Right ventricle myocardium superior (tissue), 1 donor: ENCODE results near the gene SAMD4B. TPM values are rescaled to one million over a fixed set of nuclear protein-coding genes. Genes with fewer than 3 reads are reported as not detected.
A peak's percentile ranks its signal among the peaks of the same experiment; 100 is the strongest.

Experiments used
- ATAC-seq: fragments of 200-7000 bp; cut with Tn5 transposase; one replicate; pipeline ENCODE4 v1.9.1; 2020; ENCODE audit warnings: mild to moderate bottlenecking; ENCODE audit not compliant: poor library complexity
- DNase-seq: peaks from one replicate; pipeline ENCODE4 v3.0.0-alpha.2; 2020
- intact Hi-C: fragments of 100-400 bp; cut with DNase I; formaldehyde crosslinking; loops from one replicate; pipeline ENCODE4 v1.11.2; 2022
- microRNA-seq: library from miRNA; unstranded; fragments of <30 nt; microRNA quantifications from one replicate; pipeline ENCODE4 v1.2.0, GENCODE V29; 2020
- total RNA-seq: library from RNA; stranded (reverse); fragmentation: NEBNext Ultra II Directional; extraction: Animal tissue kit (Norgen Biotek cat#: 25700); gene quantifications from one replicate; pipeline ENCODE4 v1.2.1, GENCODE V29; 2021
- donor health status: DM: no; HTN: yes; CAD: no; lungs with severe emphysema.

SAMD4B gene
- total RNA-seq, 1 donor from 2014 or later: 43.1 TPM

GRCh38 chr19:39428283-39429112 is 86.3 kb downstream of the SAMD4B start:
- DNase-seq (peak; percentile 83), ATAC-seq (peak; percentile 85)
- intact Hi-C loops: no loop called here

GRCh38 chr19:39430675-39431593 is 88.7 kb downstream of the SAMD4B start:
- DNase-seq (no peak), ATAC-seq (no peak)
- intact Hi-C loops: no loop called here

GRCh38 chr19:39432677-39433025 is 90.4 kb downstream of the SAMD4B start:
- DNase-seq (no peak), ATAC-seq (no peak)
- intact Hi-C loops: no loop called here

- intact Hi-C loops: no loop called here
- DNase-seq (no peak), ATAC-seq (no peak)
These were observed 91.4 kb downstream of the SAMD4B start for GRCh38 chr19:39433480-39434079.

DNA sequence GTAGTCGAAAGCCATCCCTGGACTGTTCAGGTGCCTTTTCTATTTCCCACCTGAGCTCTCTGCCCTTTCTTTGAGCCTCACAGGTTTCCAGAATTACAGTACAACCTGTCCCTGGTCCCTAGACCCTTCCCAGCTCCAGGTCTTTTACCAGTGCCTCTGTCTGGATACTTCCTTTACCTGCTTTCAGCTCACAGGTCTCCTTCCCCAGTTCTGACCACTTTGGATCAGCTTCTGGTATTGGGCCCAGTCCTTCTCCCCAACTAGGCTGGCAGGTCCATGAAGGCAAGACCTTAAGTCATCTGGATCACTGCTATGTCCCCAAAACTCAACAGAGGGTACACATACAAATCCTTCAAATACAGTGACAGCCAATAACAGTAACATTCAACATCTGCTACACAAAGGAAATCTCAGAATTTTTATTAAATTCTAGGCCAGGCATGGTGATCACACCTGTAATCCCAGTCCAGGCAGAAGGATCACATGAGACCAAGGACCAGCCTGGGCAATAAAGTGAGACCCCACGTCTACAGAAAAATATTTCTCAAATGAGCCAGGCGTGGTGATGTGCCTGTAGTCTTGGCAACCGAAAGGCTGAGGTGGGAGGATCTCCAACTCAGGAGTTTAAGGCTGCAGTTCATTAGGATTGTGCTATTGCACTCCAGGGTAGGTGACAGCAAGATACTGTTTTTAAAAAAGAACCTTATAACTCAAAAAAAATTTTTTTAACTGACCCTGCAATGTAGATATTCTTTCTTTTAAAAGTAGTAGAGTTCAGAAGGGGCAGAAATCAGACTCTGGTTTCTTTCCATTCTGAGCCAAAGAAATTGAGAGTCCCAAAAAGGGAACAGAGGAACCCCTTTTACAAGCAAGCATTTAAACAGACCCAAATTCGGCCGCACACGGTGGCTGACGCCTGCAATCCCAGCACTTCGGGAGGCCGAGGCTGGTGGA is 92.2 kb downstream of the SAMD4B start:
- ATAC-seq (no peak), DNase-seq (no peak)
- intact Hi-C loops: loop anchor here (5.0 kb wide), 1 partner anchor 108 kb away; the partner anchor contains the start of gene EID2

Small RNAs within 50 kb of the gene (microRNA-seq; reads per million reads assigned to microRNA genes)
- not detected for gene MIR4530

Other genes starting within 250 kb of the SAMD4B start
- gene PAK4, start 216.6 kb upstream of the SAMD4B start, total RNA-seq: 14.0 TPM
- not detected for gene NCCRP1, start 145.5 kb upstream of the SAMD4B start, total RNA-seq
- gene SYCN, start 138.2 kb upstream of the SAMD4B start, total RNA-seq: not detected
- not detected for gene IFNL3, start 97.4 kb upstream of the SAMD4B start, total RNA-seq
- not detected for gene IFNL4, start 93.6 kb upstream of the SAMD4B start, total RNA-seq
- not detected for gene IFNL2, start 74.0 kb upstream of the SAMD4B start, total RNA-seq
- not detected for gene IFNL1, start 46.0 kb upstream of the SAMD4B start, total RNA-seq
- gene LRFN1, start 21.6 kb upstream of the SAMD4B start, total RNA-seq: 0.40 TPM
- gene GMFG, start 6.4 kb upstream of the SAMD4B start, total RNA-seq: 17.1 TPM
- gene PAF1, start 48.7 kb downstream of the SAMD4B start, total RNA-seq: 32.0 TPM
- 22.1 TPM for gene MED29, start 49.0 kb downstream of the SAMD4B start, total RNA-seq
- gene ZFP36, start 64.4 kb downstream of the SAMD4B start, total RNA-seq: 44.9 TPM
- gene PLEKHG2, start 70.2 kb downstream of the SAMD4B start, total RNA-seq: 9.0 TPM
- 1,176 TPM for gene RPS16, start 93.5 kb downstream of the SAMD4B start, total RNA-seq
- gene SUPT5H, start 103.2 kb downstream of the SAMD4B start, total RNA-seq: 82.6 TPM
- 80.6 TPM for gene TIMM50, start 138.4 kb downstream of the SAMD4B start, total RNA-seq
- gene DLL3, start 156.5 kb downstream of the SAMD4B start, total RNA-seq: not detected
- not detected for gene SELENOV, start 172.7 kb downstream of the SAMD4B start, total RNA-seq
- 1.7 TPM for gene EID2B, start 190.4 kb downstream of the SAMD4B start, total RNA-seq
- gene EID2, start 197.7 kb downstream of the SAMD4B start, total RNA-seq: 10.3 TPM